Neural progenitor cell (in vitro differentiated cells): ENCODE measurements around the gene CSNK2A1.
"Not testable (repeated sequence)": the region's sequence is repeated elsewhere in the genome, so short reads cannot be mapped to it uniquely, and the experiment has no call there.

Source experiments
- EZH2 ChIP-seq: fragments of 200-600 bp; sonication (generic); IDR thresholded peaks from 2 replicates; pipeline ENCODE4 v1.6.1; 2017; ENCODE audit warnings: antibody characterized with exemption, mild to moderate bottlenecking, moderate library complexity
- EZH2phosphoT487 ChIP-seq: fragments of 200-600 bp; sonication (generic); IDR thresholded peaks from 2 replicates; pipeline ENCODE4 v1.6.1; 2017; ENCODE audit warnings: antibody characterized with exemption
- TF ChIP-seq, protein P1 (sequence below): fragments of 200-600 bp; sonication (generic); IDR thresholded peaks from 2 replicates; pipeline ENCODE4 v1.5.1; 2017; ENCODE audit warnings: antibody characterized with exemption, mild to moderate bottlenecking

DNA sequence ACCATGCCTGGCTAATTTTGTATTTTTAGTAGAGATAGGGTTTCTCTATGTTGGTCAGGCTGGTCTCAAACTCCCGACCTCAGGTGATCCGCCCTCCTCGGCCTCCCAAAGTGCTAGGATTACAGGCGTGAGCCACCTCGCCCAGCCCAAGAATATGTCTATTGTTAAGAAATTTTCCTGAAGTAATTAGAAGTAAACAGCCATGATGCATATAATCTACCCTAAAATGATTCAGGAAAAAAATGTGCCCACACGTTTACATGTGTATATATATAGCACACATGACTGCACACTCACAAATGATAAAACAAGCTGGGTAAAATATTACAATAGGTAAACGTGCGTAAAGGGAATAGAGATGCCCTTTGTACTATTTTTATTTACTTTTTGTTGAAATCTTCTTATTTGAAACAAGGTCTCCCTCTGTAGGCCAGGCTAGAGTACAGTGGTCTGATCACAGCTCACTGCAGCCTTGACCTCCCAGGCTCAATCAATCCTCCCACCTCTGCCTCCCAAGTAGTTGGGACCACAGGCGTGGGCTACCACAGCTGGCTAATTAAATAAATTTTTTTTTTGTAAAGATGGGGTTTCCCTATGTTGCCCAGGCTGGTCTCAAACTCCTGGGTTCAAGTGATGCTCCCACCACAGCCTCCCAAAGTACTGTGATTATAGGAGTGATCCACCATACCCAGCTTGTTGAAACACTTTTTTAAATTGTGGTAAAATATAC, 33.1 kb downstream of the CSNK2A1 start:
- TF ChIP-seq, protein P1, sequence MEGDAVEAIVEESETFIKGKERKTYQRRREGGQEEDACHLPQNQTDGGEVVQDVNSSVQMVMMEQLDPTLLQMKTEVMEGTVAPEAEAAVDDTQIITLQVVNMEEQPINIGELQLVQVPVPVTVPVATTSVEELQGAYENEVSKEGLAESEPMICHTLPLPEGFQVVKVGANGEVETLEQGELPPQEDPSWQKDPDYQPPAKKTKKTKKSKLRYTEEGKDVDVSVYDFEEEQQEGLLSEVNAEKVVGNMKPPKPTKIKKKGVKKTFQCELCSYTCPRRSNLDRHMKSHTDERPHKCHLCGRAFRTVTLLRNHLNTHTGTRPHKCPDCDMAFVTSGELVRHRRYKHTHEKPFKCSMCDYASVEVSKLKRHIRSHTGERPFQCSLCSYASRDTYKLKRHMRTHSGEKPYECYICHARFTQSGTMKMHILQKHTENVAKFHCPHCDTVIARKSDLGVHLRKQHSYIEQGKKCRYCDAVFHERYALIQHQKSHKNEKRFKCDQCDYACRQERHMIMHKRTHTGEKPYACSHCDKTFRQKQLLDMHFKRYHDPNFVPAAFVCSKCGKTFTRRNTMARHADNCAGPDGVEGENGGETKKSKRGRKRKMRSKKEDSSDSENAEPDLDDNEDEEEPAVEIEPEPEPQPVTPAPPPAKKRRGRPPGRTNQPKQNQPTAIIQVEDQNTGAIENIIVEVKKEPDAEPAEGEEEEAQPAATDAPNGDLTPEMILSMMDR: not testable (repeated sequence)
- not testable (repeated sequence) for TF ChIP-seq EZH2, EZH2phosphoT487
